Esophagus squamous epithelium (tissue), 5 donors: ENCODE measurements around the gene ATXN1. TPM values are rescaled to one million over a fixed set of nuclear protein-coding genes. Genes with fewer than 3 reads are reported as not detected.

Experiments
- DNase-seq: peaks from one replicate; lab custom pipeline; 2025; lab: John Stamatoyannopoulos, UW
- H3K27ac ChIP-seq, 4 donors: fragments of 200-600 bp; sonication (generic); one replicate each; pipeline ENCODE4 v1.5.1; 2016 to 2019; ENCODE audit warnings: mild to moderate bottlenecking in 1 of 4
- H3K27me3 ChIP-seq, 4 donors: fragments of 200-600 bp; sonication (generic); 1 replicate in 3 of 4; 2 replicates in 1 of 4; pipeline versions ENCODE4 v1.5.1 to v1.6.0; 2017 to 2021; ENCODE audit warnings: antibody characterized with exemption in 1 of 4
- H3K36me3 ChIP-seq, 3 donors: fragments of 200-600 bp; sonication (generic); one replicate each; pipeline ENCODE4 v1.5.1; 2016 to 2019
- H3K4me1 ChIP-seq, 3 donors: fragments of 200-600 bp; sonication (generic); one replicate each; pipeline ENCODE4 v1.5.1; 2017 to 2019
- H3K4me3 ChIP-seq, 4 donors: fragments of 200-600 bp; sonication (generic); 1 replicate in 3 of 4; 2 replicates in 1 of 4; pipeline ENCODE4 v1.5.1; 2016 to 2019; ENCODE audit warnings: mild to moderate bottlenecking in 2 of 4, moderate library complexity in 1 of 4
- H3K9me3 ChIP-seq, 3 donors: fragments of 200-600 bp; sonication (generic); one replicate each; pipeline ENCODE4 v1.5.1; 2016 to 2019
- CTCF ChIP-seq, 6 experiments: fragments of 450-650 bp in 4 of 6; fragments of 200-600 bp in 2 of 6; sonication (generic) in 2 of 6; IDR thresholded peaks; one replicate each; pipeline ENCODE4 v1.5.1; 2016 to 2019; ENCODE audit warnings: antibody characterized with exemption in 6 of 6, mild to moderate bottlenecking in 4 of 6, moderate library complexity in 4 of 6
- POLR2A ChIP-seq, 4 donors: fragments of 450-650 bp; IDR thresholded peaks; one replicate each; pipeline ENCODE4 v1.6.1; 2017; ENCODE audit warnings: antibody characterized with exemption in 4 of 4, mild to moderate bottlenecking in 4 of 4, moderate library complexity in 3 of 4
- WGBS, 2 donors: methylation state at CpG; one replicate each; pipeline ENCODE4 v1.1.5; 2018; 5-methylcytosine and 5-hydroxymethylcytosine counted together
- intact Hi-C: fragments of 100-400 bp; cut with DNase I; formaldehyde crosslinking; loops from one replicate; pipeline ENCODE4 v1.15.0; 2022
- total RNA-seq, 4 donors: library from RNA; depleted of rRNA; stranded (reverse); fragments of >200 nt; gene quantifications; one replicate each; pipeline ENCODE4 v1.1.0, GENCODE V29; 2016
- donor health status: DM: yes; HTN: yes; CAD: no.

Gene ATXN1
- total RNA-seq, 4 donors from 2014 or later, result 17.5 to 50.5 (median 28.5) TPM

- WGBS, 2 donors, result 61 to 68% methylated on average over 2 of the region's 2 CpGs
- Histone ChIP-seq H3K4me1 (peaks cover 10 to 68% (median 38%) of the 10 kb centered on the region in 3 donors), H3K27me3 (no peaks in the 10 kb centered on the region), H3K4me3 (no peak overlapping the region), H3K9me3 (no peaks in the 10 kb centered on the region), H3K27ac (no peak overlapping the region), H3K36me3 (peaks cover 0 to 8% (median 0%) of the 10 kb centered on the region in 3 donors)
- DNase-seq, result no peak
- intact Hi-C loops, result no loop called here
- TF ChIP-seq CTCF (IDR thresholded peaks at IDR 0.05) (no peak), POLR2A (IDR thresholded peaks at IDR 0.05) (no peak)
Measured at GRCh38 chr6:16716321-16716858, 44.9 kb downstream of the ATXN1 start.

GRCh38 chr6:16713597-16713996 is 47.7 kb downstream of the ATXN1 start:
- Histone ChIP-seq H3K4me3 (no peak overlapping the region), H3K36me3 (peaks cover 0 to 8% (median 0%) of the 10 kb centered on the region in 3 donors), H3K27me3 (no peaks in the 10 kb centered on the region), H3K4me1 (peaks cover 10 to 52% (median 26%) of the 10 kb centered on the region in 3 donors), H3K27ac (peak overlapping the region; percentile 79 to 88 (median 82)), H3K9me3 (no peaks in the 10 kb centered on the region)
- TF ChIP-seq POLR2A (IDR thresholded peaks at IDR 0.05) (no peak), CTCF (IDR thresholded peaks at IDR 0.05) (no peak)
- intact Hi-C loops, result no loop called here
- DNase-seq, result no peak
- WGBS, 2 donors, result 53 to 76% methylated on average over 9 of the region's 9 CpGs

GRCh38 chr6:16712931-16713484 is 48.3 kb downstream of the ATXN1 start:
- intact Hi-C loops, result no loop called here
- WGBS, 2 donors, result 10 to 22% methylated on average over 7 of the region's 7 CpGs
- H3K4me1 ChIP-seq, result peaks cover 10 to 47% (median 20%) of the 10 kb centered on the region in 3 donors
- H3K27ac ChIP-seq, result peak overlapping the region; percentile 79 to 88 (median 82)
- no peaks in the 10 kb centered on the region for H3K27me3 ChIP-seq
- H3K9me3 ChIP-seq, result no peaks in the 10 kb centered on the region
- H3K36me3 ChIP-seq, result peaks cover 0 to 8% (median 0%) of the 10 kb centered on the region in 3 donors
- no peak for DNase-seq
- H3K4me3 ChIP-seq, result peak overlapping the region in 1 of 4 donors; percentile 37
- TF ChIP-seq CTCF (IDR thresholded peaks at IDR 0.05), result peak in 3 of 6 experiments; percentile 21 to 58 (median 28)
- TF ChIP-seq POLR2A (IDR thresholded peaks at IDR 0.05), result no peak

GRCh38 chr6:16712255-16712930 is 48.9 kb downstream of the ATXN1 start:
- TF ChIP-seq CTCF (IDR thresholded peaks at IDR 0.05) (no peak), POLR2A (IDR thresholded peaks at IDR 0.05) (no peak)
- peak overlapping the region in 1 of 4 donors; percentile 37 for H3K4me3 ChIP-seq
- peaks cover 10 to 45% (median 21%) of the 10 kb centered on the region in 3 donors for H3K4me1 ChIP-seq
- 20 to 24% methylated on average over 12 of the region's 12 CpGs for WGBS, 2 donors
- H3K9me3 ChIP-seq, result no peaks in the 10 kb centered on the region
- peaks cover 0 to 6% (median 0%) of the 10 kb centered on the region in 3 donors for H3K36me3 ChIP-seq
- no peaks in the 10 kb centered on the region for H3K27me3 ChIP-seq
- no peak for DNase-seq
- intact Hi-C loops, result no loop called here
- H3K27ac ChIP-seq, result peak overlapping the region; percentile 79 to 88 (median 82)
